PC-9 (cell line): Measurements from ENCODE around the gene RAPGEF1. TPM values are rescaled to one million over a fixed set of nuclear protein-coding genes. Genes with fewer than 3 reads are reported as not detected.

Experiments
- BruUV-seq: library from RNA; stranded (reverse); fragments of 400-500 nt; replicated peaks from 2 replicates; lab custom pipeline; 2021; lab: Mats Ljungman, UMichigan
- CTCF ChIA-PET: fragments of 300-600 bp; sonication (Branson Sonifier 250); formaldehyde crosslinking; loops from one replicate; lab custom pipeline; 2022; ENCODE audit warnings: antibody characterized with exemption; lab: Charles Lee
- POLR2A ChIA-PET: fragments of 300-600 bp; sonication (Branson Sonifier 250); formaldehyde crosslinking; loops from one replicate; lab custom pipeline; 2022; ENCODE audit warnings: antibody characterized with exemption; ENCODE audit not compliant: unreplicated experiment; lab: Charles Lee
- DNase-seq, 2 experiments: peaks; one replicate each; pipeline versions ENCODE4 v3.0.0 to v3.0.0-alpha.2; 2015 to 2022; ENCODE audit warnings: mixed read lengths in 1 of 2
- H2AFZ ChIP-seq: fragments of 200-600 bp; sonication (generic); 2 replicates; pipeline ENCODE4 v1.8.1; 2017; ENCODE audit warnings: antibody characterized with exemption
- H3F3A ChIP-seq: fragments of 200-600 bp; sonication (generic); 2 replicates; pipeline ENCODE4 v1.8.1; 2017; ENCODE audit warnings: antibody characterized with exemption, mild to moderate bottlenecking, low read depth; ENCODE audit not compliant: insufficient read depth
- H3K27ac ChIP-seq: fragments of 200-600 bp; sonication (generic); 2 replicates; pipeline ENCODE4 v1.6.1; 2016; ENCODE audit warnings: mixed run types
- H3K27me3 ChIP-seq: fragments of 200-600 bp; sonication (generic); 2 replicates; pipeline ENCODE4 v1.6.1; 2016; ENCODE audit warnings: low read depth, mixed run types; ENCODE audit not compliant: insufficient read depth
- H3K36me3 ChIP-seq: fragments of 200-600 bp; sonication (generic); 2 replicates; pipeline ENCODE4 v1.6.1; 2016; ENCODE audit warnings: low read depth, mixed run types
- H3K4me1 ChIP-seq: fragments of 200-600 bp; sonication (generic); replicated peaks from 2 replicates; pipeline ENCODE4 v1.6.1; 2016; ENCODE audit warnings: mixed run types; ENCODE audit not compliant: insufficient read depth
- H3K4me2 ChIP-seq: fragments of 200-600 bp; sonication (generic); 2 replicates; pipeline ENCODE4 v1.6.1; 2017; ENCODE audit warnings: mixed run types
- H3K4me3 ChIP-seq: fragments of 200-600 bp; sonication (generic); 2 replicates; pipeline ENCODE4 v1.6.1; 2016; ENCODE audit warnings: mixed run types
- H3K79me2 ChIP-seq: fragments of 200-600 bp; sonication (generic); 2 replicates; pipeline ENCODE4 v1.6.1; 2017; ENCODE audit warnings: low read depth, mixed run types
- H3K9me2 ChIP-seq: fragments of 200-600 bp; sonication (generic); 2 replicates; pipeline ENCODE4 v1.8.1; 2017; ENCODE audit warnings: mild to moderate bottlenecking; ENCODE audit not compliant: insufficient read depth
- H3K9me3 ChIP-seq: fragments of 200-600 bp; sonication (generic); 2 replicates; pipeline ENCODE4 v1.8.1; 2016; ENCODE audit warnings: low read depth; ENCODE audit not compliant: insufficient read depth
- H4K20me1 ChIP-seq: fragments of 200-600 bp; sonication (generic); 2 replicates; pipeline ENCODE4 v1.8.1; 2017; ENCODE audit not compliant: insufficient read depth
- EZH2 ChIP-seq: fragments of 200-600 bp; sonication (generic); IDR thresholded peaks from 2 replicates; pipeline ENCODE4 v1.8.0; 2017; ENCODE audit warnings: antibody characterized with exemption, low read depth
- intact Hi-C: fragments of 100-400 bp; cut with micrococcal nuclease; formaldehyde crosslinking; loops from one replicate; pipeline ENCODE4 v1.10.0; 2022; ENCODE audit not compliant: unreplicated experiment
- total RNA-seq: library from RNA; stranded (reverse); gene quantifications from 2 replicates; pipeline ENCODE4 v1.2.3, GENCODE V29; 2021
- TF ChIP-seq, protein P1 (sequence below): fragments of 200-600 bp; sonication (generic); conservative IDR thresholded peaks from 2 replicates; pipeline ENCODE4 v1.6.1; 2017; ENCODE audit warnings: mixed run types, antibody characterized with exemption, mild to moderate bottlenecking, moderate library complexity

Gene RAPGEF1
- total RNA-seq, 1 experiment from 2014 or later, result 66.5 TPM

DNA sequence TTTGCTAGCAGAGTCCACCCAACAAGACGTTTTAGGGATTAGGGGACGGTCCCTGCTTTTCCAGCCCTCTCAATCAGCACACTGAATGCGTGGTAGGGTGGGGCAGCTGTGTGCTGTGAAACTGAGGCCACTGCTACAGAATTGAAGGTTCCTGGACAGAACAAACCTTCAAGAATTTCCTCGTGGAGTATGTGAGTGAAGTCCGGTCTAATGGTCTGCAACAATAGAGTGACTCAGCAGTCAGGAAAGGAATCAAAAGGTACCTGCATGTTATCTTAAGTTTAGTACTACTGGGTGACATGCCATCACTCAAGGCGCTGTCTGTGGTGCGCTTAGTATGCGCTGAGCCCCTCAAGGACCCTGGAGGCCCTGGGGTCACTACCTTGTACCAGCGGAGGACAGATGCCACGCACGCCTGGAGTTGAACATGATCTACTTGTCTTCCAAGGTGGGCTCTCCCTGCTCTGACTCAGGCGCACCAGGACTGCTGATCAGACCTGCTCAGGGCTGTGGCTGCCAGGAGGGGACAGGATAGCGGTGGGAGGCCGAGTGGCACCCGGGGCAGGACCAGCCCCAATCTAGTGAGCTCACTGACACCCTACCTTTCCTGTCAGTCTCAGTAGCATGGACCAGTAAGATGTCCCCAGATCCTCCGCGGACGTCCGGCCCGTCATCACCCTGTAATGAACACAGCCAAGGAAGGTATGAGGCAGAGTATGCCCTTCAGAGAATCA, 144.0 kb downstream of the RAPGEF1 start:
- BruUV-seq, result no TSS peak
- POLR2A ChIA-PET, result no interaction called here
- H2AFZ ChIP-seq, result no peak overlapping the region
- H3K79me2 ChIP-seq, result no peaks in the 10 kb centered on the region
- TF ChIP-seq, protein P1, sequence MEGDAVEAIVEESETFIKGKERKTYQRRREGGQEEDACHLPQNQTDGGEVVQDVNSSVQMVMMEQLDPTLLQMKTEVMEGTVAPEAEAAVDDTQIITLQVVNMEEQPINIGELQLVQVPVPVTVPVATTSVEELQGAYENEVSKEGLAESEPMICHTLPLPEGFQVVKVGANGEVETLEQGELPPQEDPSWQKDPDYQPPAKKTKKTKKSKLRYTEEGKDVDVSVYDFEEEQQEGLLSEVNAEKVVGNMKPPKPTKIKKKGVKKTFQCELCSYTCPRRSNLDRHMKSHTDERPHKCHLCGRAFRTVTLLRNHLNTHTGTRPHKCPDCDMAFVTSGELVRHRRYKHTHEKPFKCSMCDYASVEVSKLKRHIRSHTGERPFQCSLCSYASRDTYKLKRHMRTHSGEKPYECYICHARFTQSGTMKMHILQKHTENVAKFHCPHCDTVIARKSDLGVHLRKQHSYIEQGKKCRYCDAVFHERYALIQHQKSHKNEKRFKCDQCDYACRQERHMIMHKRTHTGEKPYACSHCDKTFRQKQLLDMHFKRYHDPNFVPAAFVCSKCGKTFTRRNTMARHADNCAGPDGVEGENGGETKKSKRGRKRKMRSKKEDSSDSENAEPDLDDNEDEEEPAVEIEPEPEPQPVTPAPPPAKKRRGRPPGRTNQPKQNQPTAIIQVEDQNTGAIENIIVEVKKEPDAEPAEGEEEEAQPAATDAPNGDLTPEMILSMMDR, result no peak
- no peak for TF ChIP-seq EZH2
- no peaks in the 10 kb centered on the region for H3K9me2 ChIP-seq
- intact Hi-C loops, result loop anchor here (1.0 kb wide), 1 partner anchor 137 kb away; no protein-coding TSS in a partner anchor
- no peaks in the 10 kb centered on the region for H3K9me3 ChIP-seq
- H3K4me3 ChIP-seq, result no peak overlapping the region
- peaks cover 10% of the 10 kb centered on the region for H3K4me1 ChIP-seq
- peak in 1 of 2 experiments; percentile 26 for DNase-seq
- peak overlapping the region; percentile 16; the same call in 1 of the 2 replicates for H3K27ac ChIP-seq
- no peaks in the 10 kb centered on the region for H3K36me3 ChIP-seq
- no peaks in the 10 kb centered on the region for H4K20me1 ChIP-seq
- no peaks in the 10 kb centered on the region for H3F3A ChIP-seq
- no peak overlapping the region for H3K4me2 ChIP-seq
- CTCF ChIA-PET, result no interaction called here
- no peaks in the 10 kb centered on the region for H3K27me3 ChIP-seq

DNA sequence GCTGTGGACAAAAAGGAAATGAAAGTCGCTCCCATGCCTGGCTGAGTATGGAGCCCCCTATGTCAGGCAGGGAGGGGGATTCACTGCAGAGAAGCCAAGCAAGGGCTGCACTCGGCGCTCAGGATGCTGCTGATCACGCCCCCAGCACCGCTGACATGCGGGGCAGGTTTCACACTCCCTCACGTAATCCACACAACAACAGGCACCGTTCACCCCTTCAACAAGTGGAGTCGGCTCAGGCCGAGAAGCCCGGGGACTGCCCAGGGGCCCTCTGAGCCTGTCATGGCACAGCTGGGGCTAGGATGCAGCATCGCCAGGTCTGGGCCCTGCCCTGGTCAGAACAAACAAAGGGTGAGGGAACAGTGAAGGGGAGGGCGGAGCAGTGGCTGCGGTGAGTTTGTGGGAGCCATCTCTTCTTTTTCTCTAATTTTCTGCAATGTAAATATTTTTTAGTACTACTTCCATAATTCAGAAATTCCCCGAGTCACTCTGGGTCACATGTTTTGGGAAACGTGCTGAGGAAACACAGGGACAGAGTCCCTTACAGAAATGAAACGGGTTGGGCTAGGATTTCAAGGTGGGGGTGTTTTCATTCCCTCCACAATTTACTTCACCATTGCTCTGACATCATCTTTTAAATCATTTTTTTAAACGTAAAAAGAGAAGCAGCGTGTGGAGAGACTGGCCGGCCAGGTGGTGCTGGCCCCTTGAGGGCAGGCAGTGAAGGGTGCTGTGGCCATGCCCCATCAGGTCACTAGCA, 144.8 kb downstream of the RAPGEF1 start:
- POLR2A ChIA-PET, result no interaction called here
- Histone ChIP-seq H3F3A (no peaks in the 10 kb centered on the region), H3K9me3 (no peaks in the 10 kb centered on the region), H4K20me1 (no peaks in the 10 kb centered on the region), H3K36me3 (no peaks in the 10 kb centered on the region), H3K27me3 (no peaks in the 10 kb centered on the region), H3K4me1 (peaks cover 10% of the 10 kb centered on the region), H3K4me2 (no peak overlapping the region), H3K79me2 (no peaks in the 10 kb centered on the region), H3K4me3 (no peak overlapping the region), H3K9me2 (no peaks in the 10 kb centered on the region), H3K27ac (no peak overlapping the region), H2AFZ (no peak overlapping the region)
- no TSS peak for BruUV-seq
- DNase-seq, result no peak
- TF ChIP-seq EZH2, result no peak
- TF ChIP-seq, protein P1, result no peak
- CTCF ChIA-PET, result no interaction called here
- intact Hi-C loops, result loop anchor here (1.0 to 5.0 kb wide), 2 partner anchors 42 to 138 kb away; no protein-coding TSS in a partner anchor

DNA sequence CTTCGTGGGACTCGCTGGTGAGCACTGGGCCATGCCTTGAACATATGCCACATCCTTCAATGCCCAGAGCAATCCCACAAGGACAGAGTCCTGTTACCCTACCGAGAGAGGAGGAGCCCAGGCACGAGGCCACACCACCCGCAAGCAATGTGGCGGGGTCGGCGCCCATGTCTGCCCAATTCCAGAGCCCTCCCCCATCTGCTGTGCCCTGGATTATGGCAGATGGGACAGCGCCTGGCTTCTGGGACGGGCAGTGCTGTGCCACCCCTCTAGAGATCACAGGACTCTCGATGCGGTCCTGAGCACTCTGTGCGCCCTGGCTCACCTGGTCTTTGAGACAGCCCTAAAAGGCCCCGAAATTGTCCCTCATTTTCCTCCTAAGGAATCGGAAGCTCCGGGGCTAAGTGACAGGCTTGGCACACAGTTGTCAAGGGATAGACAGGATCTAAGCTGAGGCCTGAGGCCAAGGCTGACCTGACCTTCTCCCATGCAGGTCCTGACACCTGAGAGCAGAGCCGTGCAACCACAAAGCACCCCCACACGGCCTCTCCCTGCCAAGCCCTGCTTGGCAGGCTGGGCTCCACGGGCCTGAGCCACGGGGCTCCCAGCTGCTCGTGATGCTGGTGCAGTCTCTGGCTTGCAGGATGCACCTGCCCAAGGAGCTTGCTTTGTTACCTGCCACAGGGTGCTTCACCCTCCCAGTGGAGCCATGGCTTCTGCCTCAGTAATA, 145.8 kb downstream of the RAPGEF1 start:
- CTCF ChIA-PET, result no interaction called here
- POLR2A ChIA-PET, result no interaction called here
- H3K4me3 ChIP-seq, result no peak overlapping the region
- no TSS peak for BruUV-seq
- H2AFZ ChIP-seq, result no peak overlapping the region
- no peaks in the 10 kb centered on the region for H3K9me2 ChIP-seq
- intact Hi-C loops, result loop anchor here (5.0 kb wide), 1 partner anchor 43 kb away; no protein-coding TSS in a partner anchor
- peak in 1 of 2 experiments; percentile 15 for DNase-seq
- H3K9me3 ChIP-seq, result no peaks in the 10 kb centered on the region
- no peaks in the 10 kb centered on the region for H3K79me2 ChIP-seq
- H3K27ac ChIP-seq, result no peak overlapping the region
- peaks cover 10% of the 10 kb centered on the region for H3K4me1 ChIP-seq
- H3K4me2 ChIP-seq, result no peak overlapping the region
- H3F3A ChIP-seq, result no peaks in the 10 kb centered on the region
- H3K27me3 ChIP-seq, result no peaks in the 10 kb centered on the region
- H4K20me1 ChIP-seq, result no peaks in the 10 kb centered on the region
- no peak for TF ChIP-seq EZH2
- TF ChIP-seq, protein P1, result no peak
- no peaks in the 10 kb centered on the region for H3K36me3 ChIP-seq
